ACC112 (cell line): ENCODE measurements around the gene VPS13A.

Experiments used
- H2AFZ ChIP-seq: fragments of 200-600 bp; sonication (generic); one replicate; pipeline ENCODE4 v1.6.0; 2017; ENCODE audit warnings: antibody characterized with exemption, low read length; ENCODE audit not compliant: unreplicated experiment
- H3K27ac ChIP-seq: fragments of 200-600 bp; sonication (generic); 2 replicates; pipeline ENCODE4 v1.5.1; 2014; ENCODE audit warnings: low read depth, mild to moderate bottlenecking, antibody characterized with exemption, low read length, moderate library complexity
- H3K27me3 ChIP-seq: fragments of 200-600 bp; sonication (generic); 2 replicates; pipeline ENCODE4 v1.6.1; 2014; ENCODE audit warnings: mild to moderate bottlenecking, antibody characterized with exemption, low read length, moderate library complexity, mixed read lengths; ENCODE audit not compliant: insufficient read depth
- H3K36me3 ChIP-seq: fragments of 200-600 bp; sonication (generic); 2 replicates; pipeline ENCODE4 v1.6.1; 2016; ENCODE audit warnings: mild to moderate bottlenecking, antibody characterized with exemption, low read length, moderate library complexity, mixed read lengths; ENCODE audit not compliant: insufficient read depth
- H3K4me1 ChIP-seq: fragments of 200-600 bp; sonication (generic); one replicate; pipeline ENCODE4 v1.6.1; 2016; ENCODE audit warnings: low read length, mixed read lengths; ENCODE audit not compliant: insufficient read depth, unreplicated experiment, control insufficient read depth
- H3K4me3 ChIP-seq: fragments of 200-600 bp; sonication (generic); 2 replicates; pipeline ENCODE4 v1.5.1; 2014; ENCODE audit warnings: mild to moderate bottlenecking, low read depth, low read length
- H3K79me2 ChIP-seq: fragments of 200-600 bp; sonication (generic); one replicate; pipeline ENCODE4 v1.6.0; 2016; ENCODE audit warnings: low read length; ENCODE audit not compliant: control insufficient read depth, unreplicated experiment, insufficient read depth

VPS13A gene

GRCh38 chr9:77161966-77162365, 15.4 kb upstream of the VPS13A start:
- H3K27ac ChIP-seq: no peak overlapping the region
- H3K27me3 ChIP-seq: no peaks in the 10 kb centered on the region
- no peaks in the 10 kb centered on the region for H3K36me3 ChIP-seq
- peaks cover 20% of the 10 kb centered on the region for H3K4me1 ChIP-seq
- no peaks in the 10 kb centered on the region for H3K79me2 ChIP-seq
- no peak overlapping the region for H3K4me3 ChIP-seq
- H2AFZ ChIP-seq: no peak overlapping the region

- H3K4me1 ChIP-seq: peaks cover 20% of the 10 kb centered on the region
- no peak overlapping the region for H2AFZ ChIP-seq
- no peaks in the 10 kb centered on the region for H3K27me3 ChIP-seq
- H3K27ac ChIP-seq: no peak overlapping the region
- no peaks in the 10 kb centered on the region for H3K36me3 ChIP-seq
- H3K79me2 ChIP-seq: no peaks in the 10 kb centered on the region
- no peak overlapping the region for H3K4me3 ChIP-seq
Measured at GRCh38 chr9:77162366-77162765, 15.0 kb upstream of the VPS13A start.

- H3K79me2 ChIP-seq: no peaks in the 10 kb centered on the region
- H3K36me3 ChIP-seq: no peaks in the 10 kb centered on the region
- H3K27me3 ChIP-seq: no peaks in the 10 kb centered on the region
- peaks cover 13% of the 10 kb centered on the region for H3K4me1 ChIP-seq
- H3K4me3 ChIP-seq: no peak overlapping the region
- H3K27ac ChIP-seq: no peak overlapping the region
- peak overlapping the region; percentile 28 for H2AFZ ChIP-seq
Measured at GRCh38 chr9:77163884-77164283, 13.4 kb upstream of the VPS13A start.

- H3K36me3 ChIP-seq: no peaks in the 10 kb centered on the region
- no peak overlapping the region for H3K27ac ChIP-seq
- H3K79me2 ChIP-seq: no peaks in the 10 kb centered on the region
- no peak overlapping the region for H3K4me3 ChIP-seq
- no peak overlapping the region for H2AFZ ChIP-seq
- peaks cover 7% of the 10 kb centered on the region for H3K4me1 ChIP-seq
- no peaks in the 10 kb centered on the region for H3K27me3 ChIP-seq
Measured at GRCh38 chr9:77166193-77166592, 11.1 kb upstream of the VPS13A start.

- Histone ChIP-seq H3K27me3 (no peaks in the 10 kb centered on the region), H2AFZ (no peak overlapping the region), H3K27ac (no peak overlapping the region), H3K36me3 (no peaks in the 10 kb centered on the region), H3K4me1 (no peaks in the 10 kb centered on the region), H3K4me3 (no peak overlapping the region), H3K79me2 (no peaks in the 10 kb centered on the region)
Measured at GRCh38 chr9:77170991-77171699, 6.2 kb upstream of the VPS13A start.

- no peak overlapping the region for H3K27ac ChIP-seq
- peaks cover 19% of the 10 kb centered on the region for H3K79me2 ChIP-seq
- H3K36me3 ChIP-seq: no peaks in the 10 kb centered on the region
- no peak overlapping the region for H2AFZ ChIP-seq
- H3K27me3 ChIP-seq: no peaks in the 10 kb centered on the region
- H3K4me1 ChIP-seq: peaks cover 14% of the 10 kb centered on the region
- H3K4me3 ChIP-seq: no peak overlapping the region
Measured at GRCh38 chr9:77175151-77175550, 2.2 kb upstream of the VPS13A start.

GRCh38 chr9:77176106-77176505, 1.2 kb upstream of the VPS13A start:
- H3K79me2 ChIP-seq: peaks cover 28% of the 10 kb centered on the region
- no peak overlapping the region for H3K27ac ChIP-seq
- peak overlapping the region; percentile 72 for H2AFZ ChIP-seq
- H3K27me3 ChIP-seq: no peaks in the 10 kb centered on the region
- no peak overlapping the region for H3K4me3 ChIP-seq
- H3K4me1 ChIP-seq: peaks cover 21% of the 10 kb centered on the region
- H3K36me3 ChIP-seq: no peaks in the 10 kb centered on the region

GRCh38 chr9:77176686-77177142, 620 bp upstream of the VPS13A start:
- Histone ChIP-seq H2AFZ (peak overlapping the region; percentile 72), H3K27me3 (no peaks in the 10 kb centered on the region), H3K4me1 (peaks cover 21% of the 10 kb centered on the region), H3K36me3 (no peaks in the 10 kb centered on the region), H3K27ac (peak overlapping the region; percentile 6; the same call in 1 of the 2 replicates), H3K79me2 (peaks cover 34% of the 10 kb centered on the region), H3K4me3 (peak overlapping the region; percentile 98)

GRCh38 chr9:77177894-77178794, 810 bp downstream of the VPS13A start:
- H3K4me1 ChIP-seq: peaks cover 21% of the 10 kb centered on the region
- peak overlapping the region; percentile 37 for H3K27ac ChIP-seq
- H3K4me3 ChIP-seq: peak overlapping the region; percentile 98
- no peaks in the 10 kb centered on the region for H3K36me3 ChIP-seq
- no peaks in the 10 kb centered on the region for H3K27me3 ChIP-seq
- H3K79me2 ChIP-seq: peaks cover 46% of the 10 kb centered on the region
- H2AFZ ChIP-seq: peak overlapping the region; percentile 97

- H3K4me3 ChIP-seq: peak overlapping the region; percentile 98
- H3K36me3 ChIP-seq: no peaks in the 10 kb centered on the region
Measured at GRCh38 chr9:77180056-77180455, 2.7 kb downstream of the VPS13A start.

More at GRCh38 chr9:77180056-77180455, 2.7 kb downstream of the VPS13A start:
- H3K27me3 ChIP-seq: no peaks in the 10 kb centered on the region
- no peak overlapping the region for H2AFZ ChIP-seq
- peaks cover 60% of the 10 kb centered on the region for H3K79me2 ChIP-seq
- H3K4me1 ChIP-seq: peaks cover 28% of the 10 kb centered on the region
- H3K27ac ChIP-seq: no peak overlapping the region
